GM21390 (cell line): ENCODE data around the gene MEF2D.
A peak's percentile ranks its signal among the peaks of the same experiment; 100 is the strongest.

Experiments
- ATAC-seq: cut with Tn5 transposase; IDR thresholded peaks from one replicate; pipeline ENCODE4 v1.9.1; 2021; ENCODE audit not compliant: unreplicated experiment

Gene MEF2D

GRCh38 chr1:156502391-156502893 is 1.9 kb upstream of the MEF2D start:
- no peak for ATAC-seq

- peak; percentile 47 for ATAC-seq
These were observed 375 bp upstream of the MEF2D start for GRCh38 chr1:156500793-156501506.

- ATAC-seq, result peak; percentile 1
These were observed 583 bp downstream of the MEF2D start for GRCh38 chr1:156499842-156500542.

- ATAC-seq, result no peak
These were observed 1.3 kb downstream of the MEF2D start for GRCh38 chr1:156499194-156499841.

GRCh38 chr1:156498432-156499193 is 2.0 kb downstream of the MEF2D start:
- ATAC-seq, result no peak

GRCh38 chr1:156497743-156498431 is 2.7 kb downstream of the MEF2D start:
- ATAC-seq, result no peak

- ATAC-seq, result no peak
These were observed 3.4 kb downstream of the MEF2D start for GRCh38 chr1:156497078-156497742.

- no peak for ATAC-seq
These were observed 4.3 kb downstream of the MEF2D start for GRCh38 chr1:156496211-156496761.

- no peak for ATAC-seq
These were observed 5.0 kb downstream of the MEF2D start for GRCh38 chr1:156495401-156496140.

- no peak for ATAC-seq
These were observed 6.2 kb downstream of the MEF2D start for GRCh38 chr1:156494309-156494895.

GRCh38 chr1:156493742-156494141 is 6.8 kb downstream of the MEF2D start:
- ATAC-seq, result no peak

- ATAC-seq, result no peak
These were observed 7.4 kb downstream of the MEF2D start for GRCh38 chr1:156493154-156493631.

GRCh38 chr1:156492591-156493080 is 7.9 kb downstream of the MEF2D start:
- ATAC-seq, result no peak

- no peak for ATAC-seq
These were observed 8.5 kb downstream of the MEF2D start for GRCh38 chr1:156492013-156492590.

GRCh38 chr1:156491151-156491949 is 9.2 kb downstream of the MEF2D start:
- no peak for ATAC-seq

GRCh38 chr1:156490401-156491032 is 10.1 kb downstream of the MEF2D start:
- ATAC-seq, result no peak

GRCh38 chr1:156489935-156490293 is 10.7 kb downstream of the MEF2D start:
- ATAC-seq, result no peak
